Measurements from ENCODE around the gene ZNF184.
A peak's percentile ranks its signal among the peaks of the same experiment; 100 is the strongest.

ZNF184 gene

GRCh38 chr6:27494987-27495385 lies 22.1 kb upstream of the ZNF184 start:
- H3K27me3 ChIP-seq = no peaks in the 10 kb centered on the region
- H3K4me3 ChIP-seq = peak overlapping the region; percentile 54 to 61
- no peaks in the 10 kb centered on the region for H3K36me3 ChIP-seq
- no peak for TF ChIP-seq CTCF (IDR thresholded peaks at IDR 0.05)
- peaks cover 0 to 5% (median 0%) of the 10 kb centered on the region in 4 donors for H3K4me1 ChIP-seq
- intact Hi-C loops (cut with DNase I; ENCODE audit: low total_unique reads) = no loop called here
- peak overlapping the region; percentile 58 to 64 for H3K27ac ChIP-seq
- no peaks in the 10 kb centered on the region for H3K9me3 ChIP-seq
- DNase-seq = no peak

GRCh38 chr6:27494103-27494502 lies 21.2 kb upstream of the ZNF184 start:
- no peak for TF ChIP-seq CTCF (IDR thresholded peaks at IDR 0.05)
- Histone ChIP-seq H3K4me3 (no peak overlapping the region), H3K27me3 (no peaks in the 10 kb centered on the region), H3K27ac (no peak overlapping the region), H3K9me3 (no peaks in the 10 kb centered on the region), H3K4me1 (peaks cover 0 to 5% (median 0%) of the 10 kb centered on the region in 4 donors), H3K36me3 (no peaks in the 10 kb centered on the region)
- intact Hi-C loops (cut with DNase I; ENCODE audit: low total_unique reads) = no loop called here
- no peak for DNase-seq

- no peak for DNase-seq
These were observed 19.8 kb upstream of the ZNF184 start for GRCh38 chr6:27492631-27493190.

DNA sequence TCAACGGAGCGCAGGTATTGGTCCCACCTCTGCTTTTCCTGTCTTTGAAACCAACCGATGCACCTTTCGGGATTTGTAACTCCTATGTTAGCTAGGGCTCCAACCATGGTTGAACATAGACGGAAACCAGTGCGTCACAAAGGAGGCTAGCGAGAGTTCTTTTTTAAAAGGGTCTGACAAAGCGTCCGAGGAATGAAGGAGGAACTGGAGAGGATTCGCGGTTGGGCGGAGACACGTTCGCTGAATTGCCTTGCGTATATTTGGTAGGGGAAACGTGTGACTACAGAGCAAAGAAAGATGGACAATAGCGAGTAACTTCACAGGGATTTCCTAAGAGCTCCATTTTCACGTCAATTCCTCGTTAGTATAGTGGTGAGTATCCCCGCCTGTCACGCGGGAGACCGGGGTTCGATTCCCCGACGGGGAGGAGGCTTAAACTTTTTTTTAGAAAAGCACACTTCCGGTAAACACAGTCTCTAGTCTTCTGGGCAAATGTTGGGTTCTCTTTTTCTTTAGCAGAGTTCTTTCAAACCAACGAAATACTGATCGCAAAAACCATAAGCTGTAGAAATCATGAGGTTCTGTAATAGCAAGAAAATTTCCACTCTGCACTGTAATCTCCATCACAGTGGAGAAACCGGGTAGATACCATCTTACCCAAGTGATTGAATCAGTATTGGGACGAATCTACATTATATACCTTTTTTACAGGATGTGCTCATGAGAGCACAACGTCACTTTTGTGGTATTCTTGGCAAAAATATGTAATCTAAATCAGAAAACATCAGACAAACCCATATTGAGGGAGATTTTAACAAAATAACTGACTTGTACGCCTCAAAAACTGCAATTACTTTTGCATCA lies 6.6 kb upstream of the ZNF184 start:
- Histone ChIP-seq H3K4me1 (peaks cover 0 to 14% (median 9%) of the 10 kb centered on the region in 4 donors), H3K27ac (peak overlapping the region; percentile 96 to 97), H3K9me3 (no peaks in the 10 kb centered on the region), H3K36me3 (no peaks in the 10 kb centered on the region), H3K27me3 (no peaks in the 10 kb centered on the region), H3K4me3 (peak overlapping the region; percentile 69 to 76)
- DNase-seq = peak; percentile 77 to 92
- TF ChIP-seq CTCF (IDR thresholded peaks at IDR 0.05) = no peak
- intact Hi-C loops (cut with DNase I; ENCODE audit: low total_unique reads) = loop anchor here (2.0 to 10.0 kb wide), 3 partner anchors 347 to 945 kb away; partner anchors contain the start of gene HMGN4

More at GRCh38 chr6:27492631-27493190, 19.8 kb upstream of the ZNF184 start:
- no peak for TF ChIP-seq CTCF (IDR thresholded peaks at IDR 0.05)
- intact Hi-C loops (cut with DNase I; ENCODE audit: low total_unique reads) = no loop called here
- H3K4me1 ChIP-seq = peaks cover 0 to 5% (median 0%) of the 10 kb centered on the region in 4 donors
- no peaks in the 10 kb centered on the region for H3K36me3 ChIP-seq
- H3K9me3 ChIP-seq = no peaks in the 10 kb centered on the region
- no peaks in the 10 kb centered on the region for H3K27me3 ChIP-seq
- H3K27ac ChIP-seq = no peak overlapping the region
- no peak overlapping the region for H3K4me3 ChIP-seq

DNA sequence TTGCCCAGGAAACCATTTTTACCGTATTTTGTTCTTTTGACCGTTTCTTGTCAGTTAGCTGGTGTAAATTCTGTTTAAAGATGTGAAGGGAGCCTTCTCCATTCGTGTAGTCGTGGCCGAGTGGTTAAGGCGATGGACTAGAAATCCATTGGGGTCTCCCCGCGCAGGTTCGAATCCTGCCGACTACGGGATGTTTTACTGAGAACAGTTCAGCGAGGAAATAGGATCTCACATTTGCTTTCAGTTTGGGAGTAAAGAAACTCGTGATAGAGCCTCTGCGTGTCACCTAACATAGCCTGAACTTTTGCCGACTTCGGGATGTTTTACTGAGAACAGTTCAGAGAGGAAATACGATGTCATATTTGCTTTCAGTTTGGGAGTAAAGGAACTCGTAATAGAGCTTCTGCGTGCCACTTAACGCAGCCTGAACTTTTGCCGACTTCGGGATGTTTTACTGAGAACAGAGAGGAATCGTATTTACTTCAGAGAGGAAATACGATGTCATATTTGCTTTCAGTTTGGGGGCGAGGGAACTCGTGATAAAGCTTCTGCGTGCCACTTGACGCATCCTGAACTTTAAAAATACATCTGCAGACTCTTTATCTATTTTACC lies 5.9 kb upstream of the ZNF184 start:
- intact Hi-C loops (cut with DNase I; ENCODE audit: low total_unique reads) = loop anchor here (2.0 to 10.0 kb wide), 3 partner anchors 346 to 944 kb away; partner anchors contain the start of gene HMGN4
- peaks cover 0 to 14% (median 9%) of the 10 kb centered on the region in 4 donors for H3K4me1 ChIP-seq
- no peaks in the 10 kb centered on the region for H3K9me3 ChIP-seq
- no peaks in the 10 kb centered on the region for H3K36me3 ChIP-seq
- peak; percentile 97 for DNase-seq
- peak overlapping the region; percentile 69 to 76 for H3K4me3 ChIP-seq
- H3K27me3 ChIP-seq = no peaks in the 10 kb centered on the region
- peak overlapping the region; percentile 96 to 97 for H3K27ac ChIP-seq
- TF ChIP-seq CTCF (IDR thresholded peaks at IDR 0.05) = no peak

Measured in tibial artery (tissue), 4 donors.